HL-60 (cell line): ENCODE measurements around the gene ZDHHC21.

Experiments used
- GABPA ChIP-seq: IDR thresholded peaks from 2 replicates; pipeline ENCODE4 v1.6.1; 2012; ENCODE audit warnings: low read depth
- POLR2AphosphoS5 ChIP-seq: IDR thresholded peaks from 2 replicates; pipeline ENCODE4 v1.6.1; 2012; ENCODE audit warnings: low read depth
- REST ChIP-seq: IDR thresholded peaks from 2 replicates; pipeline ENCODE4 v1.6.1; 2012; ENCODE audit warnings: low read depth; ENCODE audit not compliant: insufficient replicate concordance

DNA sequence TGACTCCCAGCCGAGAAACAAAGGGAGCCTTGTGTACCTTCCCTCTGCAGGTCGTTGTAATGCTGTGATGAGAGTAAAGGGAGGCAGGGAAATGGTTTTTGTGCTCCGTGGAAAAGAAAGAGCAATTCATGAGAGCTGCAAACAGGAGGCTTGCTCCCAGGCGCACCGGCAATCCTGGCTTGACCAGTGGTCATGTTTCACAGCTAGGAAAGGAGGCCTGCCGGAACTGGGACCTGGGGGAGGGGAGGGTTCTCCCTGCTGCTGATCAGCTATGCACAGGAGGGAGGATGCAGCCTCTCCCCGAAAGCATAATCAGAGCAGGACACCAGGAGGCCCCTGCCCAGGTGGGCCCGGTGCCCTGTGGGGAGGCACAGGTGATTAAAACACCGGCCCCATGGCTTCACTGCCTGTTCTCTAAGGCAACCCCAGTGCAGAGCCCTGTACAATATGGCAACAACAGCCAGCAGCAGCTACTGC is 131.3 kb downstream of the ZDHHC21 start:
- TF ChIP-seq GABPA = no peak
- no peak for TF ChIP-seq POLR2AphosphoS5
- no peak for TF ChIP-seq REST
